ENCODE data around the gene SEMA3B.
"Not testable (repeated sequence)": the region's sequence is repeated elsewhere in the genome, so short reads cannot be mapped to it uniquely, and the experiment has no call there.

SEMA3B gene

GRCh38 chr3:50298836-50299637, 30.1 kb downstream of the SEMA3B start, which contains the start of the genes HYAL3 and NAA80:
TSS of gene HYAL3 (minus strand) at chr3:50299405. CDS start at chr3:50295602, 3,803 bp downstream.
TSS of gene NAA80 (minus strand) at chr3:50299405. CDS start at chr3:50297463, 1,942 bp downstream.
- Histone ChIP-seq H3K9me3 (ENCODE audit: low read length) (no peaks in the 10 kb centered on the region), H3K36me3 (ENCODE audit: insufficient read depth, low read length) (no peaks in the 10 kb centered on the region), H2AFZ (ENCODE audit: low read depth, low read length) (peak within 1 kb of the TSS; percentile 40), H3K27me3 (ENCODE audit: insufficient read depth, low read length) (no peaks in the 10 kb centered on the region), H3K4me1 (ENCODE audit: insufficient read depth, low read length) (peaks cover 14% of the 10 kb centered on the region), H3K4me3 (ENCODE audit: low read length) (peak within 1 kb of the TSS; percentile 66)

GRCh38 chr3:50299638-50299928, 30.6 kb downstream of the SEMA3B start:
- Histone ChIP-seq H3K4me1 (ENCODE audit: insufficient read depth, low read length) (peaks cover 16% of the 10 kb centered on the region), H3K27me3 (ENCODE audit: insufficient read depth, low read length) (no peaks in the 10 kb centered on the region), H3K4me3 (ENCODE audit: low read length) (peak overlapping the region; percentile 66), H3K9me3 (ENCODE audit: low read length) (no peaks in the 10 kb centered on the region), H2AFZ (ENCODE audit: low read depth, low read length) (no peak overlapping the region), H3K36me3 (ENCODE audit: insufficient read depth, low read length) (no peaks in the 10 kb centered on the region)

DNA sequence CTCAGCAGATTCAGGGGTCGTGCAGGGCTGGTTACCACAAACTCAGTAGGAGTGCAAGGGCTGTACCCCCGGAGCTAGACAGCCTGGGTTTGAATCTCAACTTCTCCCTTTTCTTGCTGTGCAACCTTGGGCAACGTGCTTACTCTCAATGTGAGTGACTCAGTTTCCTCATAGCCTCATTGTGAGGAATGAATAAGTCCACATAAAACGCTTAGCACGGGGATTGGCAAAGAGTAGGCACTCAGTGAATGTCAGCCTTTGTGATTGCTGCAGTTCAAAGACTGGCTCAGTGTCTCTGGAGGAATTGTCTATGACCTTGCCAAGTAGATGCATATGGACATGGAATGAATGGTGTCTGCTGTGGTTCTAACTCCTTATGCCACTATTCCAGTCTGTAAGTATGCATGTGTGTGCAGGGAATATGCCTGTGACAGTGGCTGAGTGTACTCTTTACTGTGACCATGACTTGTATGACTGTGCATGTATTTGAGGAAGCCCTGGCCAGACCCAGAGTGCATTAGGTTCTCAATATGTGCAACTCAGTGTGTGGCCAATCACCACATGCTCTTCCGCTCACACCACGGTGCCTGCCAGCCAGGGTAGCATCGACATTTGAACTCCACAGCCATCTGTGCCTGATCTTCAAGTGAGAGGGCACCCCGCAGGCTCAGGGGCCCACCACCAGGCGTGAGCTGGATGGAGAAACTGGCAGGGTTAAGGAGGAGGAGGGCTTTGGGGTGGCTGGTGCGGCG, 31.2 kb downstream of the SEMA3B start:
- Histone ChIP-seq H3K9me3 (ENCODE audit: low read length) (no peaks in the 10 kb centered on the region), H3K4me3 (ENCODE audit: low read length) (peak overlapping the region; percentile 66), H3K27me3 (ENCODE audit: insufficient read depth, low read length) (no peaks in the 10 kb centered on the region), H3K4me1 (ENCODE audit: insufficient read depth, low read length) (peaks cover 18% of the 10 kb centered on the region), H2AFZ (ENCODE audit: low read depth, low read length) (no peak overlapping the region), H3K36me3 (ENCODE audit: insufficient read depth, low read length) (no peaks in the 10 kb centered on the region)

DNA sequence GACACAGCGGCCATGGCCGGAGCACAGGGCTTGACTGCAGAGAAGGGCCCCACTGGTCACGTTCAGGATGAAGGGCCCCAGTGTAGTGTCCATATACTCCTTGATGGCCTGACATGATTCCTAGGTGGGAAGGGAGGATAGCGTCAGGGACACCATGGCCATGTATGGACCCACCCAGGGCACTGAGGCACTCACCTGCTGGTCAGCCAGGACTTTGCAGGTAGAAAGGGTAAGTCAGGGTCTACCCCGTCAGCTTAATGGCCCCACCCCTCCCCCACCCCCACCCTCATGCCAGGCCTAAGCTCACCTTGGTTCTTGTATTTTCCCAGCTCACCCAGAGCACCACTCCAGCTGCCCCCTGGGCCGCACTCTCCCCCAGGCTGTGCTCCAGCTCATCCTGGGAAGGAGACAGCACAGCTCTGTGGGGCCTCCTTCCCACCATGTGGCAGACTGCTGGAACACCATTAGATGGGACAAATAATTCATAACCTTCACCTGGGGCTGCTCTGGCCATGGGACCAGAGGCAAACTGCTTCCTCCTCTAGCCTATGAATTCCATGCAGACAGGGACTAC, 31.8 kb downstream of the SEMA3B start:
- H3K4me3 ChIP-seq (ENCODE audit: low read length), result no peak overlapping the region
- peaks cover 18% of the 10 kb centered on the region for H3K4me1 ChIP-seq (ENCODE audit: insufficient read depth, low read length)
- no peaks in the 10 kb centered on the region for H3K9me3 ChIP-seq (ENCODE audit: low read length)
- no peaks in the 10 kb centered on the region for H3K27me3 ChIP-seq (ENCODE audit: insufficient read depth, low read length)
- no peak overlapping the region for H2AFZ ChIP-seq (ENCODE audit: low read depth, low read length)
- no peaks in the 10 kb centered on the region for H3K36me3 ChIP-seq (ENCODE audit: insufficient read depth, low read length)

GRCh38 chr3:50302095-50303012, 33.4 kb downstream of the SEMA3B start:
- no peaks in the 10 kb centered on the region for H3K36me3 ChIP-seq (ENCODE audit: insufficient read depth, low read length)
- peaks cover 18% of the 10 kb centered on the region for H3K4me1 ChIP-seq (ENCODE audit: insufficient read depth, low read length)
- no peaks in the 10 kb centered on the region for H3K9me3 ChIP-seq (ENCODE audit: low read length)
- no peak overlapping the region for H3K4me3 ChIP-seq (ENCODE audit: low read length)
- no peaks in the 10 kb centered on the region for H3K27me3 ChIP-seq (ENCODE audit: insufficient read depth, low read length)
- no peak overlapping the region for H2AFZ ChIP-seq (ENCODE audit: low read depth, low read length)

DNA sequence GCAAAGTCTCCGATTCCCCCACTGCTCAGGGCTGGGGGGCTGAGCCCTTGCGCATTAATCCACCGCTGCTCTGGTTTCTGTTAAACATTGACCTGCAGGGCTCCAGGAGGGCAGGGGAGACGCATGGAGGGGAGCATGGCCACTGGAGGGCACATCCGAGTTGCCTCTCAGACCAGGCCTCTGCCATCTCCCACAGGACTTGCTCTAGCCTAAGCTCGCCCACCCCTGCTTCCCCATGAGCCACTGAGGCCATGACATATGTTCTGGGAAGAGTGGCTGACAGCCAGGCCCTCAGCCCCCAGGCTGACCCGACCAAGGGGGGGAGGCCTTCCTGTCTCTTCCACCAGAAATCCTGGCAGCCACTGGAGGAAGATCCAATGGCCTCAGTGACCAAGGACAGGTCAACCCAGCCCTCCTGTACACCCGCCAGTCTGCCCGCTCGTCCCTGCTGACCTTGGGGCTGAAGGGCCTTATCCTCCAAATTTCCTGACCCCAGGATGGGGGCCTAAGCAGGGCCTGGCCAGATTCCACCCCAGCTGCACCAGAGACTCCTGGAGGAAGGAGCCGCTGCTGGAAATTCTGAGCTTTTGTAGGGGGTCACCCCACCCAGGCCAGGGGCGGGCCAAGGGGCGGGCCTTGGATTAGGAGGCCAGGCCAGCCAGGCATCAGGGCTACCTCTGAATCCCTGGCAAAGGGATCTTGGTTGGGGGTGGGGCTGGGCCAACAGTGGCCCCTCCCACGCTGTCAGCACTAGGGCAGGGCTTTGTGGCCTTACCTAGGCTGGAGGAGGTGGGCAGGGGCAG, 34.3 kb downstream of the SEMA3B start, which contains the start of gene HYAL1:
HYAL1 (minus strand) TSS at position 562 of the 803 bp plus-strand sequence. CDS start 618 bp downstream, outside the sequence.
- Histone ChIP-seq H3K36me3 (ENCODE audit: insufficient read depth, low read length) (no peaks in the 10 kb centered on the region), H3K9me3 (ENCODE audit: low read length) (no peaks in the 10 kb centered on the region), H2AFZ (ENCODE audit: low read depth, low read length) (no peak within 1 kb of the TSS), H3K27me3 (ENCODE audit: insufficient read depth, low read length) (no peaks in the 10 kb centered on the region), H3K4me3 (ENCODE audit: low read length) (no peak within 1 kb of the TSS), H3K4me1 (ENCODE audit: insufficient read depth, low read length) (peaks cover 16% of the 10 kb centered on the region)

- Histone ChIP-seq H3K36me3 (ENCODE audit: insufficient read depth, low read length) (peaks cover under 1% of the 10 kb centered on the region), H3K4me1 (ENCODE audit: insufficient read depth, low read length) (peaks cover 12% of the 10 kb centered on the region), H3K4me3 (ENCODE audit: low read length) (no peak overlapping the region), H2AFZ (ENCODE audit: low read depth, low read length) (no peak overlapping the region), H3K27me3 (ENCODE audit: insufficient read depth, low read length) (no peaks in the 10 kb centered on the region), H3K9me3 (ENCODE audit: low read length) (peaks cover 6% of the 10 kb centered on the region)
Observed at GRCh38 chr3:50304601-50305000, 35.7 kb downstream of the SEMA3B start.

DNA sequence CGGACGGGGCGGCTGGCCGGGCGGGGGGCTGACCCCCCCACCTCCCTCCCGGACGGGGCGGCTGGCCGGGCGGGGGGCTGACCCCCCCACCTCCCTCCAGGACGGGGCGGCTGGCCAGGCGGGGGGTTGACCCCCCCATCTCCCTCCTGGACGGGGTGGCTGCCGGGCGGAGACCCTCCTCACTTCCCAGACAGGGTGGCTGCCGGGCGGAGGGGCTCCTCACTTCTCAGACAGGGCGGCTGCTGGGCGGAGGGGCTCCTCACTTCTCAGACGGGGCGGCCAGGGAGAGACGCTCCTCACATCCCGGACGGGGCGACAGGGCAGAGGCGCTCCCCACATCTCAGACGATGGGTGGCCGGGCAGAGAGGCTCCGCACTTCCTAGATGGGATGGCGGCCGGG, 43.1 kb downstream of the SEMA3B start:
- Histone ChIP-seq H3K9me3 (ENCODE audit: low read length) (peaks cover 10% of the 10 kb centered on the region), H3K36me3 (ENCODE audit: insufficient read depth, low read length) (peaks cover 19% of the 10 kb centered on the region)
- not testable (repeated sequence) for H3K4me1 ChIP-seq (ENCODE audit: insufficient read depth, low read length); H3K27me3 ChIP-seq (ENCODE audit: insufficient read depth, low read length); H3K4me3 ChIP-seq (ENCODE audit: low read length); H2AFZ ChIP-seq (ENCODE audit: low read depth, low read length)

DNA sequence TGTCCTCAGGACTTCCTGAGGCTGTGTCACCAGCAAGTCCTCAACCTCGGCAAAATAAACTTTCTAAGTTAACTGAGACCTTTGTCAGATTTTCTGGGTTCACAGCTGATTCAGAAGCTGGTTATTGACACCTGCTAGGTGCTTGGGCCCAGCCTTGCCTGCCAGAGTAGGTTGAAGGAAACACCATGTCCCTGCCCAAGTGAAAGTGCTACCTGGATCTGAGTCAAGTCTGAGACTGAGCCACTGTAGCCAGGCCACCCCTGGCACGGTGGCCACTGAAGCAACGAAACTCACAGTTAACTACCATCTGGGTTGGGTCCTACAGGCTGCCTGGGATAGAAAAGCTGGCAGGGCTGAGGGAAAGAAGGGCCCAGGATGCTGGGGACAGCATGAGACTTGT, 45.4 kb downstream of the SEMA3B start:
- H3K36me3 ChIP-seq (ENCODE audit: insufficient read depth, low read length), result peaks cover 39% of the 10 kb centered on the region
- peaks cover 6% of the 10 kb centered on the region for H3K9me3 ChIP-seq (ENCODE audit: low read length)
- no peak overlapping the region for H2AFZ ChIP-seq (ENCODE audit: low read depth, low read length)
- peaks cover 5% of the 10 kb centered on the region for H3K4me1 ChIP-seq (ENCODE audit: insufficient read depth, low read length)
- H3K4me3 ChIP-seq (ENCODE audit: low read length), result no peak overlapping the region
- H3K27me3 ChIP-seq (ENCODE audit: insufficient read depth, low read length), result no peaks in the 10 kb centered on the region

DNA sequence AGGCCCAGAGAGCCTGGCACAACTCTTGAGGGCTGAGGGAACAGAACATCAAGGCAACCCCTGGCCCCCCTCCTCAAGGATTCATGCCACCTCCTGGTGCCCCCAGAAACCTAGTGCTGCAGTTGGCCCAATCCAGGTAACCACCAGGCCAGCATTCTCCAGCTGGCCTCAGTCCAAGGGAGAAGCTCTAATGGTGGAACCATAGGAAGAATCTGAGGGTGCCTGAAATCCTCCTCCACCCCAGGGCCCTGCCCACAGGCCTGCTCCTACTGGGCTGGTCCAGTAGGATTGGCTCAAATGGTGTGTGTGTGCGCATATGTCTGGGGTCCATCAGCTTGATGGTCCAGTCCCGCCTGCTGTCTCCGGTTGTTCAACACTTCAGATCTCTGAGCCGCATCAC, 45.9 kb downstream of the SEMA3B start:
- Histone ChIP-seq H3K9me3 (ENCODE audit: low read length) (peaks cover 2% of the 10 kb centered on the region), H3K4me1 (ENCODE audit: insufficient read depth, low read length) (peaks cover 10% of the 10 kb centered on the region), H3K36me3 (ENCODE audit: insufficient read depth, low read length) (peaks cover 41% of the 10 kb centered on the region), H2AFZ (ENCODE audit: low read depth, low read length) (no peak overlapping the region), H3K4me3 (ENCODE audit: low read length) (no peak overlapping the region), H3K27me3 (ENCODE audit: insufficient read depth, low read length) (no peaks in the 10 kb centered on the region)

DNA sequence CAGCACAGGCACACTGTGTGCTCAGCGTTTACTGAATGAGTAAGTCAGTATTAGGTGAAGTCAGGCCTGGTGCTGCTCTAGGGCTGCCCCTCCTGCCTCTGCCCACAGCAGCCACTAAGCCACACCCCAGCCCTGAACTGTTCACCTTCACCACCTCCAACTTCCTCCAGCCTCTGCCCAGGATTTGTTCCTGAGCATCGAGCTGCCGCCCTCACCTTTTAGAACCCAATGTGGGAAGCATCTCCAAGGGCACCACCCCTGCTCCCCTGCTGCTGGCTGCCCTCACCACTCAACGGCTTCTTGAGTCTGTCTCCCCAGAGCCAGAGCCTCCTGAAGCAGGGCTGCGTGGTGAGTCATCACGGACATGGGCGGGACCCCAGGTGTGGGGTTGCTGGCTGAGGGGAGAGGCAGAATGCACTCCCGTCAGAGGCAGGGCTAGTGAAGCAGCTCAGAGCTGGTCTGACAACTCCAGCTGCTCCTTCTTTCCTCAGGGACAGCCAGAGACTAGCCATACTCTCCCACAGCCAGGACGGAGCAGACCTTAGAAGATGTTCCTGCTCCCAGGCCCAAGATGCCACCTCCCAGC, 47.8 kb downstream of the SEMA3B start:
- Histone ChIP-seq H3K36me3 (ENCODE audit: insufficient read depth, low read length) (peaks cover 44% of the 10 kb centered on the region), H2AFZ (ENCODE audit: low read depth, low read length) (no peak overlapping the region), H3K4me3 (ENCODE audit: low read length) (no peak overlapping the region), H3K27me3 (ENCODE audit: insufficient read depth, low read length) (no peaks in the 10 kb centered on the region), H3K9me3 (ENCODE audit: low read length) (peaks cover 2% of the 10 kb centered on the region), H3K4me1 (ENCODE audit: insufficient read depth, low read length) (peaks cover 20% of the 10 kb centered on the region)
